Astrocyte (in vitro differentiated cells and primary cell): ENCODE measurements around the gene WDR7.

Experiments
- CTCF ChIP-seq: IDR thresholded peaks from 2 replicates; pipeline ENCODE4 v1.5.1; 2011; ENCODE audit warnings: low read depth, mild to moderate bottlenecking, inconsistent platforms, low read length, moderate library complexity; ENCODE audit not compliant: insufficient read depth
- EZH2 ChIP-seq: IDR thresholded peaks from 2 replicates; pipeline ENCODE4 v1.6.1; 2012; ENCODE audit warnings: mild to moderate bottlenecking, low read length, inconsistent platforms; ENCODE audit not compliant: insufficient read depth

- TF ChIP-seq CTCF (no peak), EZH2 (no peak)
Measured at GRCh38 chr18:56711708-56712445, 60.7 kb downstream of the WDR7 start.
